GM19193 (cell line): Measurements from ENCODE around the gene OR52A5.

Experiments used
- POLR2A ChIP-seq: IDR thresholded peaks from 4 replicates; pipeline ENCODE4 v1.6.1; 2011; ENCODE audit not compliant: insufficient read depth, insufficient read length; ENCODE audit errors: extremely low read depth

Gene OR52A5

GRCh38 chr11:5137996-5138395 lies at the start of gene OR52A5:
Gene OR52A5, minus strand, starts transcription at chr11:5138356. Its CDS starts 5,714 bp downstream, at chr11:5132642.
- TF ChIP-seq POLR2A: no peak

DNA sequence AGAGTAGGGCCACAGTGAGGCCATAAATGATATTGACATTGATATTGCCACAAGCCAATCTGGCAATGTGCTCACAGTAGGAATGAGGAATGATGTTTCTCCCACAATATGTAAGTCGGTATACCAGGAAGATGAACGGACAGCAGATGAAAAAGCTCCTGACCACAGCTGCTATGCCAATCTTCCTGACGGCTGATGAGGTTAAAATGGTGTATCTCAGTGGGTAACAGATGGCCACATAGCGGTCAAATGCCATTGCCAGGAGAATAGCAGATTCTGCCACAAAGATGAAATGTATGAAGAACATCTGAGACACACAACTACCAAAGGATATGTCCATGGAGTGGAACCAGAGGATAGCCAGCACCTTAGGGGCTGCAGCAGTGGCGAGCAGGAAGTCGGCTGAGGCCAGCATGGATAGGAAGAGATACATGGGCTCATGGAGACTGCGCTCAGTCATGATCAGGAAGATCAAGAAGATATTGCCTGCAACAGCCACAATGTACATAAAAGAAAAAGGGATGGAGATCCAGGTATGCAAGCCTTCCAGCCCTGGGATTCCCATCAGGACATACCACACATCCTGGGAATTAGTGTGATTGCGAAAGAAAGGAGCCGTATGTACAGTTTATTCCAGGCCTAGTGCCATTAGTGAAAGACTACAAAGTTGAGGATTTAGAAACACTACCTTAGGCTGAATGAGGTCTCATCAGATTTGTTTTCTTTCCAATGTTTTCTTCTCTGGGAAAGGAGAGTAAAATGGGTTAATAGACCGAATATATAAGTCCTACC lies 40.1 kb upstream of the OR52A5 start:
- TF ChIP-seq POLR2A: no peak

DNA sequence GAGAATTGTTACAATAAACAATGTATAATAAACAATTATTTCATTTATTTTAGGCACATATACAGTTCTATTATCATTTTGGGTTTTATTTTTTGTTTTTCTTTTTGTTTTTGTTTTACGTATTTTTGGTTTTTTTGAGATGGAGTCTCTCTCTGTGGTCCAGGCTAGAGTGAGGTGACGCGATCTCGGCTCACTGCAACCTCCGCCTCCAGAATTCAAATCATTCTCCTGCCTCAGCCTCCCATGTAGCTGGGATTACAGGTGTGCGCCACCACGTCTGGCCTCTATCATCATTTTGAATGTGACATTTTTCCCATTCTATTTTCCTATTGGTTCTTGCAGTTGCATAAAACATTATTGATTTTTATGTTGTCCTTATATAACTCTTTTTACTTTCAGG lies 36.8 kb upstream of the OR52A5 start:
- TF ChIP-seq POLR2A: no peak

DNA sequence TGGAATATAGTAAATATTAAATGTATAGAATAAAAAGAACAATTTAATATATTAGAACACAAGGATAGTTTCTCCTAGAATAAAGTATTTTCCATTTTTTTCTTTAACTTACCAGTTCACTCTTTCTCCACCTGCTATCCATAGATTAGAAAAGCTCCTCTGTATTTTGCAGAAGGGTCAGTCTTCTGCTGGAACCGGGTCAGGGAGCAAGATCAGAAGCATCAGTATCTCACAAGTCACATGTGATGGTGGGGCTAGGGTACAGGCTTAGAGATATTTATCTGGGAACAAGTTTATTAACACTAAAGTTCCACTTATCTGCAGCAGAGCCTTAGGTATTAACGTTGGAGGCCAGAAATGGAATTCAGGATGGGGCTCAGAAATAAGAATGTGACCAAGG lies 33.7 kb upstream of the OR52A5 start:
- TF ChIP-seq POLR2A: no peak

DNA sequence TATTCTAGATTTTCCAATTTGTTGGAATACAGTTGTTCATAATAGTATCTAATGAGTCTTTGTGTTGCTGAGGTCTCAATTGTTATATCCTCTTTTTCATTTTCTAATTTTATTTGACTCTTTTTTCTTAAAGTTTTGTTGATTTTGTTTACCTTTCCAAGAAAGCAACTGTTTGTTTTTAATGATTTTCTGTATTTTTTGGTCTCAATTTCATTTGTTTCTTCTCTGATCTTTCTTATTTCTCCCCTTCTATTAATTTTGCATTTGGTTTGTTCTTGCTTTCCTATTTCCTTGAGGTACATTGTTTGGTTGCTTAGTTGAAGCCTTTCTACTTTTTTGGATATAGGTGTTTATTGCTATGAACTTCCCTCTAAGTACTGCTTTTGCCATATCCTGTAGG lies 21.6 kb upstream of the OR52A5 start:
- TF ChIP-seq POLR2A: no peak

GRCh38 chr11:5154657-5155056 lies 16.5 kb upstream of the OR52A5 start, which contains the start of gene OR52A1:
Gene OR52A1, minus strand, starts transcription at chr11:5154757. Its CDS starts 2,388 bp downstream, at chr11:5152369.
- no peak for TF ChIP-seq POLR2A

- TF ChIP-seq POLR2A: no peak
These were observed 15.6 kb upstream of the OR52A5 start for GRCh38 chr11:5153574-5154431.

GRCh38 chr11:5151713-5152153 lies 13.6 kb upstream of the OR52A5 start:
- TF ChIP-seq POLR2A: no peak

- no peak for TF ChIP-seq POLR2A
These were observed 1.1 kb downstream of the OR52A5 start for GRCh38 chr11:5137014-5137413.

DNA sequence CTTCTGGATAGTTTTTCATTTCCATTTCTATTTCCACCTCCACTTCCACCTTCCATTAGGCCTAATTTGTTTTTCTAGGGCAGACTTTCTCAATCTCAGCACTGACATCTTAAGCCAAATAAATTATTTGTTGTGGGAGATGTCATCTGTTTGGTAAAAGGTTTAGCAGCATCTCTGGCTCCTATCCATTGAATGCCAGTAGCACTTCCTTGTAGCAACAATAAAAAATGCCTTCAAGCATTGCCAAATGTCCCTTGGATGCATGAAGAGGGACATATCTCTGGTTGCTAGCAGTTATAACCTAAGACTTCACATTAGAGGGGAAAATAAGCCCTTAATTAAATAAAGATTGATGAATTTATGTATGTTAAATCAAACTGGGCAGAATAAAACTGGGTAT lies 1.9 kb downstream of the OR52A5 start:
- no peak for TF ChIP-seq POLR2A

DNA sequence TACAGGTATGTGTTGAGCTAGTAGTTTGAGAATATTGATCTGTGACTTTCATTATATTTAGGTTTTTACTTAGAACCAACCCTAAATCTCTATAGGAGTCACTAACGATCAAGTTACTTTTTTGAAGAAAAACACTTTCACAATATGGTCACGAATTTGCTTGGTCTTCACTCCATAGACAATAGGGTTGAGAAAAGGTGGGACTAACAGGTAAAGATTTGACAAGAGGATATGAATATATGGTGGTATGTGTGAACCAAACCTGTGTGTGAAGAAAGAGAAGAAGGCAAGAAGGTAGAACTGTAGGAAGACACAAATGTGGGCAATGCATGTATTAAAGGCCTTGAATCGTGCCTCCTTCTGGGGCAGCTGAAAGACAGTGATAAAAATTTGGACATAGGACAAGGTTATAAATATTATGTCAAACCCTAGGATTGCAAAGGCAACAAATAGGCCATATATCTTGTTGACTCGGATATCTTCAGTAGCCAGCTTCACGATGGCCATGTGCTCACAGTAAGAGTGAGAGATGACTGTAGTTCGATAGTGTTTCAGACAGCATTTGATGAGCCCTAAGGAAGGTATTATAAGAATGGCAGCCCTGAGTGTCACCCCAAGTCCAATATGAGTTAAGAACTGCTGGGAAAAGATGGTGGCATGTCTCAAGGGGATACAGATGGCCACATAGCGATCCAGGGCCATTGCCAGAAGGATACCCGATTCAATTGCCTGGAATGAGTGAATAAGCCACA lies 6.4 kb downstream of the OR52A5 start:
- TF ChIP-seq POLR2A: no peak

DNA sequence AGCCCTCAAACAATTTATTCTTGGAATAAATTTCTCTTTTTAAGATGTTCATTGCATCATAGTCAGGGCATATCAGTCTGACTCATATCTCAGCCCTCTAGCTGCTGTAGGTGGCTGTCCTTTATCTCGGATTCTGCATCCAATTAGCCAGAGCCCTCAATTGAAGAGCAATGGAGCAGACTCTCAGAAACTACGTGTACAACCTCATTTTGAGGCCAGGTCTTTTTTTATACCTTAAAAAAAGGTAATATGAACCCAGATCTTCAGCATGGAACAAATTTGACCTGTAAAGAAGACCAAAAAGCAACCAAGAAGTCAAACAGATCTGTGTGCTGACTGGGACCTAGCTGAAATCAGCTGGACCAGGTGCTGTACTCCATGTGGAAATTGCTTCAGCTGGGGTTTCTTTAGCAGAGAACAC lies 8.7 kb downstream of the OR52A5 start:
- no peak for TF ChIP-seq POLR2A

- TF ChIP-seq POLR2A: no peak
These were observed 13.1 kb downstream of the OR52A5 start for GRCh38 chr11:5124891-5125620.

DNA sequence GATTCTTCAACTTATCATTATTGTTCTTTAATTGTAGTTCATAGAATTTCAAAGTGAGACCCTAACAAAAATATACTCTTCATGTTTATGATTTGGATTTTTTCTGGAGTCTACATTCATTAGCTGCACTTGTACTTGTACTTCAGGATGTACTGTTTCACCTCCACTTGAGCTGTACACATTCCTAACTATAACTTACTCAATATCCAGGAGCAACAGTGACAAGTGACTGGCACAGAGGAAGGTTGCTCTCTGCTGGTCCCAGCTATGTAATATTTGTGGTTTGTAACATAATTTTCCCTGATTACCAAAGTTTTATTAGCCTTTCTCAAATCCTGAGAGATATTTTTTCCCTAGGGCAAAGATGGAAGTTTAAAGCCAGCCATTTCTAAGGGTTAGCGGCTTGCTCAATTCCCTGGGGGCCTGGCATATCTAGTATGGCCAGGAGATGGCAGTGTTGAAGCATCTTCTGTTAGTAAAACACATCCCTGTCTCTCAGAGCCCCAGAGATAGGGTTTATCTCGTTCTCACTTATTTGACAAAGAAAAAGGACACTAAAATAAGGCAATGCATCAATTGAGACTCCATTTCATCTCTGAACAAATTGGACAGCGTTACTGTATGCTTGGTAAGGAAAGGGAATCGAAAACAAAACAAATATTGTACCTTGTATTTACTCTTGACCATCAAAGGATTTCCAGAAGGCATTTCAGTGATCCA lies 14.2 kb downstream of the OR52A5 start:
- TF ChIP-seq POLR2A: no peak
